ENCODE results near the gene TBC1D22A.
"Not testable (repeated sequence)": the region's sequence is repeated elsewhere in the genome, so short reads cannot be mapped to it uniquely, and the experiment has no call there.

Gene TBC1D22A

DNA sequence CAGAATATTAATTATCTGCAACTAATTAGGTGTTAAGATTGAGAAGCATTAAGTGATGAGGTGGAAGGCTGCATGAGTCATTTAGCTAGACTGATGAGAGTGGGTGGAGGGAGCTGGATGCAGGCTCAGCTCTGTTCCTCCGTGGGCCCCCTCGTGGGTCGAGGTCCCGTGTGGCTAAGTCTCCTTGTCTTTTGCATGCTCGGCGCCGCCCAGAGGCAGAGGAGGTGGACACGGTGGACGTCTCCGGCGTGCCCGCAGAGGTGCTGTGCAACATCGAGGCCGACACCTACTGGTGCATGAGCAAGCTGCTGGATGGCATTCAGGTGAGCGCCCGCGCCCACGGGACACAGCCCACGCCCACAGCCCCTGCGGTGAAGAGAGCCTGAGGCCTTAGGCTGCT is 211.6 kb downstream of the TBC1D22A start:
- Histone ChIP-seq H3K4me3 (ENCODE audit: low read depth, low read length) (no peak overlapping the region), H3K27me3 (replicated peaks) (no peaks in the 10 kb centered on the region), H3K36me3 (replicated peaks) (peaks cover 2% of the 10 kb centered on the region), H3K27ac (no peak overlapping the region)
- in situ Hi-C loops (cut with HindIII; ENCODE audit: low pct_ligation_motif_present, low sequenced_read_pairs), result no loop called here
- TF ChIP-seq, protein P1, sequence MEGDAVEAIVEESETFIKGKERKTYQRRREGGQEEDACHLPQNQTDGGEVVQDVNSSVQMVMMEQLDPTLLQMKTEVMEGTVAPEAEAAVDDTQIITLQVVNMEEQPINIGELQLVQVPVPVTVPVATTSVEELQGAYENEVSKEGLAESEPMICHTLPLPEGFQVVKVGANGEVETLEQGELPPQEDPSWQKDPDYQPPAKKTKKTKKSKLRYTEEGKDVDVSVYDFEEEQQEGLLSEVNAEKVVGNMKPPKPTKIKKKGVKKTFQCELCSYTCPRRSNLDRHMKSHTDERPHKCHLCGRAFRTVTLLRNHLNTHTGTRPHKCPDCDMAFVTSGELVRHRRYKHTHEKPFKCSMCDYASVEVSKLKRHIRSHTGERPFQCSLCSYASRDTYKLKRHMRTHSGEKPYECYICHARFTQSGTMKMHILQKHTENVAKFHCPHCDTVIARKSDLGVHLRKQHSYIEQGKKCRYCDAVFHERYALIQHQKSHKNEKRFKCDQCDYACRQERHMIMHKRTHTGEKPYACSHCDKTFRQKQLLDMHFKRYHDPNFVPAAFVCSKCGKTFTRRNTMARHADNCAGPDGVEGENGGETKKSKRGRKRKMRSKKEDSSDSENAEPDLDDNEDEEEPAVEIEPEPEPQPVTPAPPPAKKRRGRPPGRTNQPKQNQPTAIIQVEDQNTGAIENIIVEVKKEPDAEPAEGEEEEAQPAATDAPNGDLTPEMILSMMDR (IDR thresholded peaks at IDR 0.05; ENCODE audit: low read depth, low read length, missing control alignments), result no peak
- DNase-seq, result no peak

DNA sequence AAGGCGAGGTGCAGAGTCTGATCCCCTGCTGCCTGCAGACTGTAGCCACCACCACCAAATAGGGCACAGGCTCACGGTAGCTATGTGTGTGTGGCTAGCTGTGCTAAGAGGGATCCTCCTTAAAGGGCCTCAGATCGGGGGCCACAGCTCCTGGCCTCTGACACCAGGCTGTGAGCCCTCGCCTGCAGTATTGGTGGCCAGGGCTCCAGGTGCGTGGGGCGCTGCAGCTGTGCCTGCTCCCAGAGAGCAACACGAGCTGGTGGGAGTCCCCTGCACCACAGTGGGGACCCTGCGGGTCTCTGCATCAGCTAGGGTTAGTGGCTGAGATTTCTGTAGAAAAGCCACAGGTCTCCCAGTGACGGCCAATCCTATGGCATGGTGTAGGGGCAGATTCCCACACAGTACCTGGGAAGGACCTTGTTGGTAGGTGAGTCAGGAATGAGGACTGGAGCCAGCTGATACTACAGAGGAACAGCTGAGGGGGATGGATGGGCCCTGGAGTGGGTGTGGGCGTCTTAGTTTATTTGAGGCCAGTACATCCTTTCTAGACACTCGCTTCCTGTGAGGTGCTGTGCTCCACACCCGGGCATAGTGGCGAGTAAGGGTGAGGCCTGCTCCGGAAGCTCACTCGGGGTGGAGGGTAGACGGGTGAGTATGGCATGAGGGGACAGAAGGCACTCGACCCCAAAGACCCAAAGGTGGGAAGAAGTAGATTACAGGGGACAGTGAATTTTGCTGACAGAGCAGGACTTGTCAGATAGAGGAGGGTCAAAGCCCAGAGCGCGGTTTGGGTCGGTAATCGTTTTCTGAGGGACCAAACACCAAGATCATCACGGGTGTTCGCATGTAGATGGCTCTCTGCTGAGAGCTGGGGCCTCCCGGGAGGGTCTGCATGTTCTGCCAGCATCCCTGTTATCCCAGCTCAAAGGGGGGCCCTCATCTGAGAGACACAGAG is 212.5 kb downstream of the TBC1D22A start:
- TF ChIP-seq, protein P1 (IDR thresholded peaks at IDR 0.05; ENCODE audit: low read depth, low read length, missing control alignments), result no peak
- no peak overlapping the region for H3K4me3 ChIP-seq (ENCODE audit: low read depth, low read length)
- H3K27me3 ChIP-seq (replicated peaks), result no peaks in the 10 kb centered on the region
- H3K36me3 ChIP-seq (replicated peaks), result peaks cover 5% of the 10 kb centered on the region
- in situ Hi-C loops (cut with HindIII; ENCODE audit: low pct_ligation_motif_present, low sequenced_read_pairs), result no loop called here
- no peak overlapping the region for H3K27ac ChIP-seq
- no peak for DNase-seq

DNA sequence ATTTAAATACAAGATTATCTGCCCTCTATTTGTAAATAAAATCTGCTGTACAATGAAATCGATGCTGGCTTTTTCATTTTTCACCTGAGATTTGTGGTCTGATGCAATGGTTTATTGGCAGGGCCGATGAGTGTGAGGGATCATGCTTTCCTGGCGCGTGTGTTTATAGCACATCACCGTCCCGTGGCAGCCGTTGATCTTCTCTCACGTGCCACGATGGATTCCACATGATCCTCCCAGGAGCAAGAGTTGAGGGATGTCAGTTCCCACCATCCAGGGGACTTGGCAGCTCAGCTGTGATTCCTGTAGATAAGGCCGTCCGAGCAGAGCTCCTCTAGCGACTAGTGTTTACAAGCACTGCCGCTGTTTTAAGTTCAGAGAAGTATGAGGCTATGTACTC is 213.7 kb downstream of the TBC1D22A start:
- no peak overlapping the region for H3K27ac ChIP-seq
- in situ Hi-C loops (cut with HindIII; ENCODE audit: low pct_ligation_motif_present, low sequenced_read_pairs), result no loop called here

DNA sequence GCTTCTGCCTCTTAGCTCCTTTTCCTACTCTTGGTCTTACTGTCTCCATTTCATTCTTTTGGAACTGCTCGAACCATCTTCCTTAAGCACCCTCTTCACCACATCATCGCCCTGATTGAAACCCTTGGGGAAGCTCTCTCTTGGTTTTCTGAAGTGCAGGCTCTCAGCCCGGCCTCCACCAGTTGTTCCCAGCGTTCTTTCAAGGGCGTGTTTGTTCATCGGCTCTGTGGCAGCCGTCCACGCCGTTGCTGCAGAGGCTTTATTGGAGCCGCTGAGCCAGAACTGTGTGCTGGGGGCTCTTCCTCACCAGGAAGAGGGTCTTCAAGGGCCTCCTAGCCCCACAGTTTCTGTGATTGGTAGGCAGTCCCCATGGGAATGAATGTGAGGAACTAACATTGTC is 214.1 kb downstream of the TBC1D22A start:
- Histone ChIP-seq H3K27me3 (replicated peaks) (no peaks in the 10 kb centered on the region), H3K36me3 (replicated peaks) (peaks cover 5% of the 10 kb centered on the region), H3K4me3 (ENCODE audit: low read depth, low read length) (no peak overlapping the region), H3K27ac (no peak overlapping the region)
- DNase-seq, result no peak
- TF ChIP-seq, protein P1 (IDR thresholded peaks at IDR 0.05; ENCODE audit: low read depth, low read length, missing control alignments), result no peak
- in situ Hi-C loops (cut with HindIII; ENCODE audit: low pct_ligation_motif_present, low sequenced_read_pairs), result no loop called here

More for the DNA sequence above, 213.7 kb downstream of the TBC1D22A start:
- no peak for DNase-seq
- TF ChIP-seq, protein P1 (IDR thresholded peaks at IDR 0.05; ENCODE audit: low read depth, low read length, missing control alignments), result no peak
- no peaks in the 10 kb centered on the region for H3K27me3 ChIP-seq (replicated peaks)
- no peak overlapping the region for H3K4me3 ChIP-seq (ENCODE audit: low read depth, low read length)
- peaks cover 5% of the 10 kb centered on the region for H3K36me3 ChIP-seq (replicated peaks)

DNA sequence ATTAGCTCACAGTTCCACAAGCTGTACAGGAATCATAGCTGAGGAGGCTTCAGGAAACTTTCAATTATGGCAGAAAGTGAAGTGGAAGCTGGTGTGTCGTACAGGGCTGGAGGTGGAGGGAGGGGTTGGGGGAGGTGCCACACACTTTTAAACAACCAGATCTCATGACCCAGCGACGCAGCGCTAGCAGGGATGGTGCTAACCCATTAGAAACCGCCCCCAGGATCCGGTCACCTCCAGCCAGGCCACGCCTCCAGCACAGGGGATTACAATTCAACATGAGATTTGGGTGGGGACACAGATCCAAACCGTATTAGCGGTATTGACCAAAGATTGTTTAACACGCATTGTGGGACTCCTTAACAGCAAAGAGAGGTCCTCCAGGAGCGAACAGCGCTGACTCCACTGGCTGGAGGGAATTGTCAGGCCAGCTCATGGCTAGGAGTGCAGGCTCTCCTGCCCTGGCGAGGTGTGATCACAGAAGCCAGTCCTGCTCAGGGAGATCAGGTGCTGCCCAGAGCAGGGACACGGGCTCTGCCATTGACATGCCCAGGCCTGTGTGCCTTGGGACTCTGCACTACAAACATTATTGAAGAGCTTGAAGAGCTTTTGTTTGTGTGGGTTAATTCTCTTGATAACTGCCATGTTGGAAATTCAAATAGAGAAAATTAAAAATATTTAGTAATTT is 215.3 kb downstream of the TBC1D22A start:
- no peak overlapping the region for H3K4me3 ChIP-seq (ENCODE audit: low read depth, low read length)
- no peaks in the 10 kb centered on the region for H3K27me3 ChIP-seq (replicated peaks)
- in situ Hi-C loops (cut with HindIII; ENCODE audit: low pct_ligation_motif_present, low sequenced_read_pairs), result no loop called here
- peaks cover 5% of the 10 kb centered on the region for H3K36me3 ChIP-seq (replicated peaks)
- no peak for DNase-seq
- no peak overlapping the region for H3K27ac ChIP-seq
- TF ChIP-seq, protein P1 (IDR thresholded peaks at IDR 0.05; ENCODE audit: low read depth, low read length, missing control alignments), result no peak

DNA sequence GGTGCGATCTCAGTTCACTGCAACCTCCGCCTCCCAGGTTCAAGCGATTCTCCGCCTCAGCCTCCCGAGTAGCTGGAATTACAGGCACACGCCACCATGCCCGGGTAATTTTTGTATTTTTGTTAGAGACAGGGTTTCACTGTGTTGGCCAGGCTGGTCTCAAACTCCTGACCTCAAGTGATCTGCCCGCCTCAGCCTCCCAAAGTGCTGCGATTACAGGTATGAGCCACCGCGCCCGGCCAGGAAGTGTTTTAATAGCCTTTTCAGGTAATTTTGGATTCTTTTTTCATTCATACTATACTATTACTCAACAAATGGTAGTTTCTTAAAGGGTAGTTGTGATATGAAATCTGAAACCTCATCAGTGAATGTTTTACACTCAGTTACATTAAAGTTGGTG is 216.2 kb downstream of the TBC1D22A start:
- in situ Hi-C loops (cut with HindIII; ENCODE audit: low pct_ligation_motif_present, low sequenced_read_pairs); H3K27me3 ChIP-seq (replicated peaks); H3K36me3 ChIP-seq (replicated peaks); H3K4me3 ChIP-seq (ENCODE audit: low read depth, low read length); DNase-seq; H3K27ac ChIP-seq: not testable (repeated sequence)
